SK-N-SH treated with all-trans-retinoic acid at 6 μM for 48 hours (cell line): ENCODE results near the gene TMEM43.

ENCODE experiments used
- ATAC-seq: fragments of 200-7000 bp; cut with Tn5 transposase; 3 replicates; pipeline ENCODE4 v1.9.1; 2020; ENCODE audit warnings: mild to moderate bottlenecking, moderate library complexity
- ARNTL ChIP-seq: fragments of 450-650 bp; formaldehyde crosslinking; IDR thresholded peaks from 2 replicates; pipeline ENCODE4 v1.5.0; 2020; ENCODE audit warnings: low read depth, mild to moderate bottlenecking, moderate library complexity, borderline replicate concordance
- BACH2 ChIP-seq: fragments of 250-450 bp; sonication (Bioruptor Pico); IDR thresholded peaks from 2 replicates; pipeline ENCODE4 v1.9.0; 2021; ENCODE audit warnings: mild to moderate bottlenecking, borderline replicate concordance
- CSDC2 ChIP-seq: fragments of 250-450 bp; sonication (Bioruptor Pico); IDR thresholded peaks from 2 replicates; pipeline ENCODE4 v1.5.0; 2020; ENCODE audit warnings: mild to moderate bottlenecking, moderate library complexity
- ESRRG ChIP-seq: fragments of 250-450 bp; sonication (Bioruptor Pico); IDR thresholded peaks from 2 replicates; pipeline ENCODE4 v1.6.1; 2021; ENCODE audit warnings: mild to moderate bottlenecking
- GLIS3 ChIP-seq: fragments of 250-450 bp; sonication (Bioruptor Pico); IDR thresholded peaks from 2 replicates; pipeline ENCODE4 v1.5.0; 2020; ENCODE audit warnings: mild to moderate bottlenecking, moderate library complexity
- OSR1 ChIP-seq: fragments of 250-450 bp; sonication (Bioruptor Pico); IDR thresholded peaks from 2 replicates; pipeline ENCODE4 v1.8.0; 2022; ENCODE audit warnings: moderate library complexity, mild to moderate bottlenecking, inconsistent platforms
- PPARA ChIP-seq: fragments of 250-450 bp; sonication (Bioruptor Pico); IDR thresholded peaks from 2 replicates; pipeline ENCODE4 v1.5.0; 2020; ENCODE audit warnings: mild to moderate bottlenecking, borderline replicate concordance
- SNAI2 ChIP-seq: fragments of 250-450 bp; sonication (Bioruptor Pico); IDR thresholded peaks from 2 replicates; pipeline ENCODE4 v1.5.0; 2020; ENCODE audit warnings: mild to moderate bottlenecking, moderate library complexity
- TCF4 ChIP-seq: fragments of 250-450 bp; sonication (Bioruptor Pico); IDR thresholded peaks from 2 replicates; pipeline ENCODE4 v1.8.0; 2021; ENCODE audit warnings: mild to moderate bottlenecking, moderate library complexity, borderline replicate concordance
- TOX ChIP-seq: fragments of 250-450 bp; sonication (Bioruptor Pico); IDR thresholded peaks from 2 replicates; pipeline ENCODE4 v1.8.0; 2021; ENCODE audit warnings: mild to moderate bottlenecking, moderate library complexity, borderline replicate concordance
- ZC3H10 ChIP-seq: fragments of 250-450 bp; sonication (Bioruptor Pico); IDR thresholded peaks from 2 replicates; pipeline ENCODE4 v1.5.1; 2021; ENCODE audit warnings: mild to moderate bottlenecking, moderate library complexity
- ZFP3 ChIP-seq: fragments of 250-450 bp; sonication (Bioruptor Pico); IDR thresholded peaks from 2 replicates; pipeline ENCODE4 v1.5.0; 2020; ENCODE audit warnings: mild to moderate bottlenecking, moderate library complexity
- ZFP30 ChIP-seq: fragments of 450-650 bp; formaldehyde crosslinking; IDR thresholded peaks from 2 replicates; pipeline ENCODE4 v1.5.0; 2022; ENCODE audit warnings: mild to moderate bottlenecking, moderate library complexity
- ZNF565 ChIP-seq: fragments of 450-650 bp; formaldehyde crosslinking; conservative IDR thresholded peaks from 2 replicates; pipeline ENCODE4 v1.5.0; 2020; ENCODE audit warnings: low read depth, mild to moderate bottlenecking, moderate library complexity
- ZNF70 ChIP-seq: fragments of 450-650 bp; formaldehyde crosslinking; IDR thresholded peaks from 2 replicates; pipeline ENCODE4 v1.5.0; 2020; ENCODE audit warnings: mild to moderate bottlenecking, moderate library complexity
- ZNF8 ChIP-seq: fragments of 450-650 bp; formaldehyde crosslinking; IDR thresholded peaks from 2 replicates; pipeline ENCODE4 v1.5.0; 2020; ENCODE audit warnings: mild to moderate bottlenecking, moderate library complexity
- TF ChIP-seq, protein P1 (sequence below): fragments of 250-450 bp; sonication (Bioruptor Pico); IDR thresholded peaks from 2 replicates; pipeline ENCODE4 v1.8.0; 2020; ENCODE audit warnings: mild to moderate bottlenecking, moderate library complexity, borderline replicate concordance
- TF ChIP-seq, protein P2 (sequence below): fragments of 250-450 bp; sonication (Bioruptor Pico); IDR thresholded peaks from 2 replicates; pipeline ENCODE4 v1.8.0; 2021; ENCODE audit warnings: low read depth, mild to moderate bottlenecking, moderate library complexity, borderline replicate concordance
- TF ChIP-seq, protein P3 (sequence below): fragments of 250-450 bp; sonication (Bioruptor Pico); IDR thresholded peaks from 2 replicates; pipeline ENCODE4 v1.5.0; 2020; ENCODE audit warnings: mild to moderate bottlenecking, moderate library complexity

The TMEM43 gene

DNA sequence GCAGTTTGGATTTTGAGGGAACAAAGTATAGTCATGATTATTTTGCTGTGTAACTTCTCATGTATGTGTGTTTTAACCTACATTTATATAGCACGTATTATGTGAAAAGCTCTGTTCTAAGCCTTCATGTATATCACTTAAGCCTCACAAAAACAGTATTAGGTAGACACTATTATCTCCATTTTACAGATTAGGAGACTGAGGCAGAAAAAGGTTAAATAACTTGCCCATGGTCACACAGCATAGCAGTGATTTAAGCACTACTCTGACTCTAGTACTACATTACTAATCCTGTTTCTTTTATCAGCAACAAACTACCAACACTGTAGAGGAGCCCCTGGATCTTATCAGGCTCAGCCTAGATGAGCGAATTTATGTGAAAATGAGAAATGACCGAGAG is 56.4 kb downstream of the TMEM43 start:
- TF ChIP-seq TOX (CRISPR knock-in tag) = no peak
- TF ChIP-seq GLIS3 = no peak
- TF ChIP-seq, protein P1, sequence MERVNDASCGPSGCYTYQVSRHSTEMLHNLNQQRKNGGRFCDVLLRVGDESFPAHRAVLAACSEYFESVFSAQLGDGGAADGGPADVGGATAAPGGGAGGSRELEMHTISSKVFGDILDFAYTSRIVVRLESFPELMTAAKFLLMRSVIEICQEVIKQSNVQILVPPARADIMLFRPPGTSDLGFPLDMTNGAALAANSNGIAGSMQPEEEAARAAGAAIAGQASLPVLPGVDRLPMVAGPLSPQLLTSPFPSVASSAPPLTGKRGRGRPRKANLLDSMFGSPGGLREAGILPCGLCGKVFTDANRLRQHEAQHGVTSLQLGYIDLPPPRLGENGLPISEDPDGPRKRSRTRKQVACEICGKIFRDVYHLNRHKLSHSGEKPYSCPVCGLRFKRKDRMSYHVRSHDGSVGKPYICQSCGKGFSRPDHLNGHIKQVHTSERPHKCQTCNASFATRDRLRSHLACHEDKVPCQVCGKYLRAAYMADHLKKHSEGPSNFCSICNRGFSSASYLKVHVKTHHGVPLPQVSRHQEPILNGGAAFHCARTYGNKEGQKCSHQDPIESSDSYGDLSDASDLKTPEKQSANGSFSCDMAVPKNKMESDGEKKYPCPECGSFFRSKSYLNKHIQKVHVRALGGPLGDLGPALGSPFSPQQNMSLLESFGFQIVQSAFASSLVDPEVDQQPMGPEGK = no peak
- TF ChIP-seq ZFP30 = no peak
- no peak for TF ChIP-seq ZNF8 (CRISPR knock-in tag)
- TF ChIP-seq OSR1 (CRISPR knock-in tag) = no peak
- no peak for TF ChIP-seq ZFP3
- TF ChIP-seq SNAI2 (CRISPR knock-in tag) = no peak
- TF ChIP-seq TCF4 (CRISPR knock-in tag) = no peak
- TF ChIP-seq, protein P2, sequence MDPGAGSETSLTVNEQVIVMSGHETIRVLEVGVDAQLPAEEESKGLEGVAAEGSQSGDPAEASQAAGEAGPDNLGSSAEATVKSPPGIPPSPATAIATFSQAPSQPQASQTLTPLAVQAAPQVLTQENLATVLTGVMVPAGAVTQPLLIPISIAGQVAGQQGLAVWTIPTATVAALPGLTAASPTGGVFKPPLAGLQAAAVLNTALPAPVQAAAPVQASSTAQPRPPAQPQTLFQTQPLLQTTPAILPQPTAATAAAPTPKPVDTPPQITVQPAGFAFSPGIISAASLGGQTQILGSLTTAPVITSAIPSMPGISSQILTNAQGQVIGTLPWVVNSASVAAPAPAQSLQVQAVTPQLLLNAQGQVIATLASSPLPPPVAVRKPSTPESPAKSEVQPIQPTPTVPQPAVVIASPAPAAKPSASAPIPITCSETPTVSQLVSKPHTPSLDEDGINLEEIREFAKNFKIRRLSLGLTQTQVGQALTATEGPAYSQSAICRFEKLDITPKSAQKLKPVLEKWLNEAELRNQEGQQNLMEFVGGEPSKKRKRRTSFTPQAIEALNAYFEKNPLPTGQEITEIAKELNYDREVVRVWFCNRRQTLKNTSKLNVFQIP (CRISPR knock-in tag) = no peak
- TF ChIP-seq, protein P3, sequence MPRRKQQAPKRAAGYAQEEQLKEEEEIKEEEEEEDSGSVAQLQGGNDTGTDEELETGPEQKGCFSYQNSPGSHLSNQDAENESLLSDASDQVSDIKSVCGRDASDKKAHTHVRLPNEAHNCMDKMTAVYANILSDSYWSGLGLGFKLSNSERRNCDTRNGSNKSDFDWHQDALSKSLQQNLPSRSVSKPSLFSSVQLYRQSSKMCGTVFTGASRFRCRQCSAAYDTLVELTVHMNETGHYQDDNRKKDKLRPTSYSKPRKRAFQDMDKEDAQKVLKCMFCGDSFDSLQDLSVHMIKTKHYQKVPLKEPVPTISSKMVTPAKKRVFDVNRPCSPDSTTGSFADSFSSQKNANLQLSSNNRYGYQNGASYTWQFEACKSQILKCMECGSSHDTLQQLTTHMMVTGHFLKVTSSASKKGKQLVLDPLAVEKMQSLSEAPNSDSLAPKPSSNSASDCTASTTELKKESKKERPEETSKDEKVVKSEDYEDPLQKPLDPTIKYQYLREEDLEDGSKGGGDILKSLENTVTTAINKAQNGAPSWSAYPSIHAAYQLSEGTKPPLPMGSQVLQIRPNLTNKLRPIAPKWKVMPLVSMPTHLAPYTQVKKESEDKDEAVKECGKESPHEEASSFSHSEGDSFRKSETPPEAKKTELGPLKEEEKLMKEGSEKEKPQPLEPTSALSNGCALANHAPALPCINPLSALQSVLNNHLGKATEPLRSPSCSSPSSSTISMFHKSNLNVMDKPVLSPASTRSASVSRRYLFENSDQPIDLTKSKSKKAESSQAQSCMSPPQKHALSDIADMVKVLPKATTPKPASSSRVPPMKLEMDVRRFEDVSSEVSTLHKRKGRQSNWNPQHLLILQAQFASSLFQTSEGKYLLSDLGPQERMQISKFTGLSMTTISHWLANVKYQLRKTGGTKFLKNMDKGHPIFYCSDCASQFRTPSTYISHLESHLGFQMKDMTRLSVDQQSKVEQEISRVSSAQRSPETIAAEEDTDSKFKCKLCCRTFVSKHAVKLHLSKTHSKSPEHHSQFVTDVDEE (CRISPR knock-in tag) = no peak
- TF ChIP-seq ZNF565 (CRISPR knock-in tag) = no peak
- no peak for TF ChIP-seq CSDC2
- TF ChIP-seq BACH2 (CRISPR knock-in tag) = no peak
- no peak for TF ChIP-seq ZC3H10 (CRISPR knock-in tag)
- no peak for TF ChIP-seq PPARA (CRISPR knock-in tag)
- no peak for TF ChIP-seq ARNTL
- TF ChIP-seq, all 23 proteins: peak for 0
- ATAC-seq = no peak

DNA sequence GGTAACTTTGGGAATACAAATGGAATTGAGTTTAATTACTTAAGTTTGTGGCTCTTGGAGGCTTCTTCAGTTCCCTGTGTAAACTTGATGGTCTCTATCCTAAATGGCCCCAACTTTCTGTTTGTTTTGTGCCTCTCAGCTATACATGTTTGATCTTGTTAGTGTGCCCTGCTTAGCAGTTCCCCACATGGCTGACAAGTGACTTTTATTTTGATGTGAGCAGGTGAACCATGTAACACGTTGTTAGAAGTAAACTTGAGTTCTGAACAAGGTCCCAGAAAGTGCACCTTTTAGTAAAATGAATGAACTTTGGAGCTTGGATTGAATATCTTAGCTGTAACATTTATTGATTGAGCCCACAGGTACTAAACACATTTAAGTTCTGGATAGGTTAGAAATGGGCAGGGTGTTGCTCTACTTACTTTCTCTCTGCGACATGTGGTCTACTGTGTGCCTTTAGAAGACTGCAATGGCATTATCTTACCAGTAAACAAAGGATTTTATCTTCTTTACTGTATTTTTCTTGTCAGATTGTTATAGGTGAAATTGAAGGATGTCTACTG is 58.2 kb downstream of the TMEM43 start:
- TF ChIP-seq SNAI2 (CRISPR knock-in tag) = no peak
- TF ChIP-seq, protein P3 (CRISPR knock-in tag) = no peak
- TF ChIP-seq, protein P1 = no peak
- TF ChIP-seq ESRRG = no peak
- no peak for TF ChIP-seq ZFP30
- no peak for TF ChIP-seq BACH2 (CRISPR knock-in tag)
- no peak for TF ChIP-seq ZNF8 (CRISPR knock-in tag)
- no peak for TF ChIP-seq OSR1 (CRISPR knock-in tag)
- no peak for TF ChIP-seq PPARA (CRISPR knock-in tag)
- TF ChIP-seq ZNF70 (CRISPR knock-in tag) = no peak
- ATAC-seq = no peak
